G401 (cell line): ENCODE results near the gene VPS8. TPM values are rescaled to one million over a fixed set of nuclear protein-coding genes. Genes with fewer than 3 reads are reported as not detected.
A peak's percentile ranks its signal among the peaks of the same experiment; 100 is the strongest.

Experiments
- DNase-seq: peaks from one replicate; pipeline ENCODE4 v3.0.0-alpha.2; 2015; ENCODE audit warnings: low spot score
- in situ Hi-C: cut with HindIII; loops from 2 replicates; pipeline ENCODE4 v1.10.0; 2016; ENCODE audit warnings: low sequenced_read_pairs, mixed read lengths
- total RNA-seq: library from RNA; depleted of rRNA; stranded (reverse); fragments of >200 nt; shearing (Covaris generic); gene quantifications from 2 replicates; pipeline ENCODE4 v1.2.3, GENCODE V29; 2014

VPS8 gene
- total RNA-seq, 1 experiment from 2014 or later: 38.4 TPM

GRCh38 chr3:184778426-184779332 lies 33.3 kb upstream of the VPS8 start:
- in situ Hi-C loops: no loop called here
- no peak for DNase-seq

GRCh38 chr3:184780981-184781515 lies 30.9 kb upstream of the VPS8 start:
- in situ Hi-C loops: no loop called here
- no peak for DNase-seq

GRCh38 chr3:184781801-184782200 lies 30.2 kb upstream of the VPS8 start:
- in situ Hi-C loops: no loop called here
- no peak for DNase-seq

DNA sequence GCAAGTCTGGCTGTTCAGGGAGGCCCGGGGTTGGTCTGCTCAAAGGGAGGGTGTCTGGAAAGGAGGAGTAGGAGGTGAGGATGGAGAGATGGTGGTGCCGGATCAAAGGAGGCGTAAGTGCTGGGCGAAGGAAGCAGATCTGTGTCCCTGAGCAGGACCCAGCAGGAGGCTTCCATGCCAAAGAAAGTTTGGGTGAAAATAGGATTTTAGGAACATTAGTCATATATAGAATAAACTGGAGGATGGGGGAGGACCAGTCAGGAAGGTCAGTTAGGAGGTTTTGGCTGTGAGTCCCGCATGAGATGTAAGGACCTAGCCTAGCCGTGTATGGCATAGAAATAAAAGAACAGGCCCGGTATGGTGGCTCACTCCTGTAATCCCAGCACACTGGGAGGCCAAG lies 28.6 kb upstream of the VPS8 start:
- in situ Hi-C loops: no loop called here

GRCh38 chr3:184784731-184785500 lies 27.1 kb upstream of the VPS8 start:
- in situ Hi-C loops: no loop called here
- no peak for DNase-seq

More for the DNA sequence above, 28.6 kb upstream of the VPS8 start:
- no peak for DNase-seq

- no peak for DNase-seq
- in situ Hi-C loops: no loop called here
Observed at GRCh38 chr3:184785890-184786279, 26.1 kb upstream of the VPS8 start.

DNA sequence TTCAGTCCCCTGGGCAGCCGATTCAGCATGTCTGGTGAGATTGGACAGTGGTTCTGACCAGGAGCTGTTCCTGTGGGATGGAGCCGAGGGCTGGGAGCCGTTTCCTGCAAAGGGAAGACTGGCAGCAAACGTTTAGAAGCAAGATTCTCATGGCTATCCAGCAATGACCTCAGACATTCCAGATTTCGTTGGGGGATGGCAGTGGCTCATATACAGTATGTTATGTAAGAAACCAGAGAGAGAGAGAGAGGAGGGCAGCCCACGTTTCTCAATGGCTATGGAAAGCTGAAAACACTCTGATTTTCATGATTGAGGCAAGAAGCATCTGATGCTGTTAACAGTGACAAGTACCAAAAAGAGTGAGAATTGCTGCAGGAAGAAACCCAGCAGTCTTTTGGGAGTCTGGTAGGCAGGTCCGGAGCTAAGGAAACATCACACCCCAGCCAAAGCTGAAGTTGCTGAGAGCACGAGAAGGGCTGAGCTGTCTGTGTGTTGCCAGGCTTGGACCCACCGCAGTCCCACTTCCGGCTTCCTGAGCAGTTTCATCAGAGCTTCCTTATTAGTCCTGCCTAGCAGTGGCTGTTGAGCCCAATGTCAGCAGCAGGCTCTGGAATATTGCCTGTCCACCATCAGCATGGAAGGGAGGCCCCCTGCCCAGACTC lies 25.6 kb upstream of the VPS8 start:
- in situ Hi-C loops: no loop called here
- peak; percentile 71 for DNase-seq

- DNase-seq: no peak
Observed at GRCh38 chr3:184788751-184789150, 23.2 kb upstream of the VPS8 start.

DNA sequence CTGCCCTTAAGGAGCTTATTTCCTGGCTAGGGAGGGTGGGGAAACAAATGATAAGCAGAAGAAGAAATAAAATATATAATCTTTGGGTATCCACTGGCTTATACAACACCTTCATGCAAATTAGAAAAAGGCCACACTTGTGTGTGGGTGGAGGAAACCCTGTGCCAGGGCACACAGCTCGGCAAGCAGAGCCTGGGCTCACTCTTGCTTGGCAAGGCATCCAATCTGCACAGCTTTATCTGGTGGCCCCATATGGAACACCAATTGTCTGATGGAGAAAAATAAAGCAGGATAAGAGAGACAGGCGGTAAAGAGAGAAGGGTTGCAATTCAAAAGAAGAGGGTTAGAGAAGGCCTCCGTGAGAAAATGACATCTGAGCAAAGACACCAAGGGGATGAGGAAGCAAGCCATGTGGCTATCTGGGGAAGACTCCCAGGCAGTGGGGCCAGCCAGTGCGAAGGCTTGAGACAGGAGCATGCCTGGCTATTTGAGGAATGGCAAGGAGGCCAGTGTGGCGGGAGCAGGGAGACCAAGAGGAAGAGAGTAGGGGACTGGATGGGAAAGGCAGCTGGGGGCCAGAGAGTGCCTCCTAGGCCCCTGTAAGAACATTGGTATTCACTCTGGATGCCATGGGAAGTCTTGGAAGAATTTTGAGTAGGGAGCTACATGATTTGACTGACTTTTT lies 22.5 kb upstream of the VPS8 start:
- in situ Hi-C loops: no loop called here
- peak; percentile 86 for DNase-seq

More at GRCh38 chr3:184788751-184789150, 23.2 kb upstream of the VPS8 start:
- in situ Hi-C loops: no loop called here

DNA sequence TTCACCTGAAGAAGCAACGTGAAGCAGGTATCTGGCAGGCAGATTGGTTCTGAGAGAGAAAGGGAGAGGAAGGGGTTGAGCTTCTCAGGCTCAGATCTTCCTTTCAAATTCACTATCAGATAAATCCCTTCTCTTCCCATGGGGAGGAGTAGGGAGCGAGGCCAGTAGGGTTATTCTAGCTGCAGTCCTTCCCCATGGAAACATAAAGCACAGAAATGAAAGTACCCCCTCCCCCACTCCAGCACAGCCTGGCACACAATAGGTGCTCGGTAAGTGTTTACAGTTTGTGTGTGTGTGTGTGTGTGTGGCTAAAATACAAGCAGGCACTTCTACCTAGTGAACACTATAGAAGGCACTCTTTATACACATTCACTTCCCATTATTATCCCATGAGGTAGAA lies 20.8 kb upstream of the VPS8 start:
- in situ Hi-C loops: no loop called here

DNA sequence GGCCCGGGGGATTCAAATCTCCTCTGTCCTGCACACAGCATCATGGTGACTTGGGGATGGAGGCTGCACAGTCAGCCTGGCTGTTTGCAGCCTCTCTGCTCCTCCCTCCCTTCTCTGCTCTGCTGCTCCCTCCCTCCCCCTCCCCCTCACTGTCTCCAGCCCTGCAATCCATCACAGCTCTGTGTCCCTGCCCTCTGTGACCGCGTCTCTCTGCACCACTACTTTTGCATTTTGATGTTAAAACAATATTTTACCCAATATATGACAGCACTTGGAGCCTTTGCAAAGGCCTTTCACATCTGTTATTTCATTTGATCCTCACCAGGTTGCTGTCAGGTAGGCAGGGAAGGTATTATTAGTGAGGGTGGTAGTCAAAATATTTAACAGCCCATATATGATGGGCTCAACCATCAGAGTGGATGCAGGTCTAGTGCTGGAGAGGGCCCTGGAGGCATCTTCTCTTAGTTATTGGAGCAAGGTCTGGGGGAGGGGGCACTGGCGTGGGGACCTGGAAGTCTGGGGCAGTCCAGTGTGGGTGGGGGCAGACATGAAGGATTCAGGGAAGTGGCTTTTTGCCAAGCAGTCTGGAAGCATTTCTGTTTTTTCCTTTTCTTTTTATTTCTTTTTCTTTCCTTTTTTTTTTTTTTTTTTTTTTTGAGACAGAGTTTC lies 16.3 kb upstream of the VPS8 start:
- DNase-seq: no peak
- in situ Hi-C loops: no loop called here

More for the DNA sequence above, 20.8 kb upstream of the VPS8 start:
- no peak for DNase-seq

DNA sequence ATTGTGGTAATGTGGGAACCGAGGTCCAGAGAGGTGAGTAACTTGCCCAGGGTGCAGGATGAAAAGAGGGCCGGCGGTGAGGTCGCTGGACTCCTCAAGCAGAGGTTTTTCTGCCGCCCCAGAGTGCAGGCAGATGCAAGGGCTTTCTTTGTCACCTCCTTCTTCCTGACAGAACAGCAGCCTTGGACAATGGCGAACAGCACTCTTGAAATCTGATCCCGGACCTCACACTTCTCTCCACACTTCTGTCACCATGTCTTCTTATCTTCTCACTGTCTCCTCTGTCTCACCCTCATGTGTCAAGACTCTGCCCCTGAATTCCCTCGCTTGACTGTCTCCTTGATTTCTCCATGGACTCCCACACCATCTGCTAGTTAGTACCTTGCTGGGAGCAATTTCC lies 15.4 kb upstream of the VPS8 start:
- in situ Hi-C loops: no loop called here
- DNase-seq: no peak

DNA sequence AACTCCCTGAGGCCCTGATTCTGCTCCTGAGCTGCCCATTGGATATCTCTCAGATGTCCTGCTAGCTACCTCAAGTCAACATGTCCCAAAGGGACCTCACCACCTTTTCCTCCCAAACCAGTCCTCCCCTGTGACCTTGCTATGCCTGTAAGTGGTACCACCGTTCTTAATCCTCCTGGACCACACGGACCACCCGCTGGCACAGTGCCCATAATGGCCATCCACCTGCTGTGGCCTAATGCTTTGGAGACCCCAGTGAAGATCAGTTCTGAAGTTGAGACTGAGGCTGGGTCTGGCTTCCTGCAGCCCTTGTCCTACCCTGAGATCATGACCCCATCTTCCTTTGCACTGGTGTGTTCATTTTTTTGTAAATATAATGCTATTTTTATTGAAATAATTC lies 15.0 kb upstream of the VPS8 start:
- in situ Hi-C loops: no loop called here

DNA sequence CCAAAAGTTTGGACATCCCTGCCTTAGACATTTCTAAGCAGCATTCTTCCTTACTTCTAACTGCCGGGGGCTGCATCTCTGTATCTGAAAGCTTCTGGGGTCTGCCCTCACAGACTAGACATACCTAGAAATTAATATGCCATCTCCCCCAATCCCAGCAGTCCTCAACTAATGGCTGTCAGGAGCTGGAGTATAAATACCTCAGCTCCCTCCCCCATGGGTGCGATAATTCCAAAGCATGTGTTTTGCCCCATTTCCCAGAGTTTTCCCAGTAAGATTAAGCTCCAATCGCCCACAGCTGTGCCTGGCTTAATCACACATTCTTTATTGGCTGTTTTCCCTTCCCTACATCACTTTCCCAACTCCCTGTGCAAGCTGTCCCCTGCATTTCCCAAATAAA lies 13.8 kb upstream of the VPS8 start:
- DNase-seq: no peak
- in situ Hi-C loops: no loop called here

More for the DNA sequence above, 15.0 kb upstream of the VPS8 start:
- no peak for DNase-seq

DNA sequence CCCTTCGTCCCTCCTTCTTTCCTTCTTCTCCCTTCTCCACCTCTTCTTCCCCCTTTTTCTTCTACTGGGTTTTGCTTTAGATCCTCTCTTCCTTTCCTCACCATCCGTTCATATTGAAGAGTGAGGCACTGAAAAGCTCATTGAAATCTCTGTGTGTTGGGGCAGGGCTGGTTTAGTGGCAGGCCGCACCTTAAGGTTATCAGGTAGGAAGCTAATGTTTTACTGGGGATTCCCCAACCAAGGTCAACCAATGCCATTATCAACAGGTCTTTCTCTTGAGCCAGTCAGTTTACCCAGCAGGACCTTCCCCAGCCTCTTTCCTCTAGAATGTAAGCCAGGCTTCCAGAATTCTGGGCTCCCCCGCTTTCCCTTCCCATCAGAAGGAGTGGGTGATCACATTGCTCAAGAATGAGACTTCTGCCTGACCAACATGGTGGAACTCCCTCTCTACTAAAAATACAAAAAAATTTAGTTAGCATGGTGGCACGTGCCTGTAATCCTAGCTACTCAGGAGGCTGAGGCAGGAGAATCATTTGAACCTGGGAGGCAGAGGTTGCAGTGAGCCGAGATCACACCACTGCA lies 11.5 kb upstream of the VPS8 start:
- in situ Hi-C loops: no loop called here
- no peak for DNase-seq

- in situ Hi-C loops: no loop called here
Observed at GRCh38 chr3:184801241-184801785, 10.7 kb upstream of the VPS8 start.

DNA sequence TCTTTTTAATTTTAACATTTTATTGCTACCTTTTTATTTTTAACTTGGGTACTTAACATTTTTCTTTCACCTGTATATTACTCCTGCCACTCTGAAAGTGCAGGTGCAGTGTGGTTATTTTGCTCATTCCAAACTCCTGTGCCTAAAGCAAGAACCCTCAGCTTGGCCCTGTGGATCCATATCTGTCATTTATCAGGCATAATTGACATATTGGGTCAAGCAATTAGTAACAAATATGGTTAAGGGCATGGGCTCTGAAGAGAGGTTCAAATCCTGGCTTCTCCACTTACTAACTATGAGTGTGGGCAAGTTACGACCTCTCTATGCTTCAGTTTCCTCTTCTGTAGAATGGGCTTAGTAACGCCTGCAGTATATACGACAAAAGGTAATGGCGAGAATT lies 9.8 kb upstream of the VPS8 start:
- in situ Hi-C loops: no loop called here
- no peak for DNase-seq

More at GRCh38 chr3:184801241-184801785, 10.7 kb upstream of the VPS8 start:
- no peak for DNase-seq

GRCh38 chr3:184804801-184805200 lies 7.2 kb upstream of the VPS8 start:
- in situ Hi-C loops: no loop called here

More at GRCh38 chr3:184804801-184805200, 7.2 kb upstream of the VPS8 start:
- DNase-seq: no peak
